ENCODE results near the gene GSTA5. TPM values are rescaled to one million over a fixed set of nuclear protein-coding genes. Genes with fewer than 3 reads are reported as not detected.

Gene GSTA5
- total and polyA plus RNA-seq, 2 of the 8 experiments (the other 6 are each of a cell fraction or from before 2014, with no cell fraction given), result not detected

- FAIRE-seq, result no peak
- DNase-seq (ENCODE audit: low read depth in 1 of 2, low spot score in 2 of 2), result no peak
- Histone ChIP-seq H3K27ac (ENCODE audit: low read depth, low read length) (no peak overlapping the region), H3K9me3 (ENCODE audit: insufficient read depth in 2 of 2, low read depth in 1 of 2, low read length in 1 of 2) (peaks cover 0 to 13% of the 10 kb centered on the region in 2 experiments; a peak in 1 of 4 replicates), H3K4ac (replicated peaks; ENCODE audit: insufficient read length, low read depth, low read length) (no peak overlapping the region), H2BK5ac (ENCODE audit: low read depth, low read length) (no peak overlapping the region), H3K56ac (replicated peaks; ENCODE audit: insufficient read length, low read depth, low read length) (no peak overlapping the region), H3K23ac (ENCODE audit: insufficient read length) (no peak overlapping the region), H3K18ac (ENCODE audit: extremely low read depth, low read length) (no peak overlapping the region), H3K79me1 (ENCODE audit: low read depth, low read length) (no peaks in the 10 kb centered on the region), H4K5ac (ENCODE audit: insufficient read length, low read depth, low read length) (no peak overlapping the region), H3K9ac (replicated peaks in 1 of 4; ENCODE audit: extremely low read depth in 1 of 4, low read depth in 3 of 4, low read length in 3 of 4) (no peak overlapping the region), H3K36me3 (ENCODE audit: control insufficient read depth in 2 of 4, insufficient read depth in 4 of 4, low read length in 3 of 4) (no peaks in the 10 kb centered on the region), H3K4me2 (ENCODE audit: insufficient read depth in 1 of 2, low read depth in 2 of 2, low read length in 2 of 2) (no peak overlapping the region), H3K27me3 (replicated peaks in 1 of 4; ENCODE audit: control insufficient read depth in 3 of 4, extremely low read depth in 1 of 4, insufficient read depth in 3 of 4, low read length in 3 of 4) (no peaks in the 10 kb centered on the region), H2BK20ac (ENCODE audit: low read length) (no peak overlapping the region), H4K91ac (replicated peaks; ENCODE audit: insufficient read length, low read length) (no peak overlapping the region), H2BK120ac (replicated peaks; ENCODE audit: low read depth, low read length) (no peak overlapping the region), H3K4me1 (replicated peaks in 1 of 4; ENCODE audit: control insufficient read depth in 3 of 4, insufficient read depth in 4 of 4, low read length in 3 of 4) (no peaks in the 10 kb centered on the region), H2BK12ac (ENCODE audit: low read depth, low read length) (no peak overlapping the region), H2AK5ac (ENCODE audit: low read depth, low read length) (no peak overlapping the region), H3K23me2 (ENCODE audit: low read depth, low read length) (no peaks in the 10 kb centered on the region), H3K14ac (ENCODE audit: insufficient read length) (no peak overlapping the region), H3K4me3 (ENCODE audit: extremely low read depth in 1 of 4, insufficient read depth in 2 of 4, low read depth in 3 of 4, low read length in 4 of 4) (no peak overlapping the region), H2AFZ (ENCODE audit: low read length) (no peak overlapping the region), H2BK15ac (ENCODE audit: low read length) (no peak overlapping the region), H4K8ac (ENCODE audit: extremely low read depth, insufficient read depth, low read length) (no peak overlapping the region), H4K20me1 (replicated peaks in 1 of 2; ENCODE audit: control insufficient read depth in 1 of 2, insufficient read depth in 2 of 2, low read length in 2 of 2) (no peaks in the 10 kb centered on the region), H3K79me2 (ENCODE audit: control insufficient read depth in 1 of 2, insufficient read depth in 2 of 2, low read length in 2 of 2) (no peaks in the 10 kb centered on the region)
- WGBS, 2 experiments (ENCODE audit: extremely low coverage in 1 of 2, insufficient coverage in 1 of 2, insufficient read length in 1 of 2, insufficient replicate concordance in 2 of 2, low coverage in 1 of 2, low lambda C conversion rate in 2 of 2, missing lambda C conversion rate in 1 of 2), result 76% methylated on average over 1 of the region's 1 CpG; no CpG with 5 or more reads in 1 of the 2 experiments
- CTCF ChIA-PET (ENCODE audit: partially characterized antibody), result interaction anchor here (0.7 to 1.2 kb wide), 2 partner anchors 97 to 414 kb away, joined by 4 to 5 read pairs; no protein-coding TSS in a partner anchor
- POLR2A ChIA-PET (ENCODE audit: partially characterized antibody), result no interaction called here
- TF ChIP-seq TAF7 (optimal IDR thresholded peaks at IDR 0.05; ENCODE audit: borderline replicate concordance, low read depth, low read length) (no peak), ATF2 (IDR thresholded peaks at IDR 0.05; ENCODE audit: low read length) (no peak), POU5F1 (IDR thresholded peaks at IDR 0.05; ENCODE audit: low read depth, low read length) (no peak), KDM4A (IDR thresholded peaks at IDR 0.05; ENCODE audit: low read depth, low read length, severe bottlenecking) (no peak), TBP (IDR thresholded peaks at IDR 0.05; ENCODE audit: low read depth, low read length) (no peak), BCL11A (IDR thresholded peaks at IDR 0.05; ENCODE audit: low read depth in 2 of 2, low read length in 2 of 2) (no peak), ASH2L (IDR thresholded peaks at IDR 0.05; ENCODE audit: low read length) (no peak), E2F6 (IDR thresholded peaks at IDR 0.05) (no peak), EGR1 (IDR thresholded peaks at IDR 0.05; ENCODE audit: borderline replicate concordance, low read depth, low read length) (no peak), RNF2 (IDR thresholded peaks at IDR 0.05; ENCODE audit: borderline replicate concordance, low read depth, low read length, missing control alignments, poor library complexity, severe bottlenecking) (no peak), FOSL1 (IDR thresholded peaks at IDR 0.05; ENCODE audit: insufficient read depth, low read depth, low read length) (no peak), SP4 (IDR thresholded peaks at IDR 0.05; ENCODE audit: low read length) (no peak)
Measured at GRCh38 chr6:52821842-52822241, 18.8 kb downstream of the GSTA5 start.
